H1 (cell line): Measurements from ENCODE around the gene PORCN. TPM values are rescaled to one million over a fixed set of nuclear protein-coding genes. Genes with fewer than 3 reads are reported as not detected.

ENCODE experiments used
- CTCF ChIA-PET: fragments of 300-600 bp; sonication (Branson Sonifier 250); formaldehyde crosslinking; loops from one replicate; lab custom pipeline; 2021; ENCODE audit not compliant: partially characterized antibody; lab: Charles Lee
- POLR2A ChIA-PET: fragments of 300-600 bp; sonication (Branson Sonifier 250); formaldehyde crosslinking; loops from one replicate; lab custom pipeline; 2021; ENCODE audit warnings: inconsistent platforms; ENCODE audit not compliant: partially characterized antibody; lab: Charles Lee
- DNase-seq, 2 experiments: peaks; one replicate each; pipeline versions ENCODE4 v3.0.0 to v3.0.0-alpha.2; 2010 to 2022; ENCODE audit warnings: low spot score in 2 of 2, low read depth in 1 of 2, mixed read lengths in 1 of 2
- FAIRE-seq: peaks from 2 replicates; lab custom pipeline; 2011; peaks lifted over from hg19 to GRCh38; lab: Jason Lieb, UNC
- H2AFZ ChIP-seq: 2 replicates; pipeline ENCODE4 v1.8.1; 2012; ENCODE audit warnings: low read length, inconsistent platforms
- H2AK5ac ChIP-seq: 2 replicates; pipeline ENCODE4 v1.6.1; 2013; ENCODE audit warnings: low read depth, low read length
- H2BK120ac ChIP-seq: replicated peaks from 2 replicates; pipeline ENCODE3; 2013; ENCODE audit warnings: low read depth, low read length, inconsistent platforms
- H2BK12ac ChIP-seq: 2 replicates; pipeline ENCODE4 v1.6.1; 2013; ENCODE audit warnings: low read depth, low read length
- H2BK15ac ChIP-seq: 2 replicates; pipeline ENCODE4 v1.6.1; 2013; ENCODE audit warnings: low read length
- H2BK20ac ChIP-seq: 2 replicates; pipeline ENCODE4 v1.6.1; 2013; ENCODE audit warnings: low read length
- H2BK5ac ChIP-seq: 2 replicates; pipeline ENCODE4 v1.6.1; 2013; ENCODE audit warnings: low read depth, low read length
- H3K14ac ChIP-seq: 2 replicates; pipeline ENCODE4 v1.6.1; 2013; ENCODE audit warnings: inconsistent platforms; ENCODE audit not compliant: insufficient read length
- H3K18ac ChIP-seq: 2 replicates; pipeline ENCODE4 v1.6.1; 2013; ENCODE audit warnings: low read length; ENCODE audit errors: extremely low read depth
- H3K23ac ChIP-seq: 2 replicates; pipeline ENCODE4 v1.6.1; 2013; ENCODE audit warnings: inconsistent platforms; ENCODE audit not compliant: insufficient read length
- H3K23me2 ChIP-seq: 2 replicates; pipeline ENCODE4 v1.6.1; 2013; ENCODE audit warnings: low read depth, low read length
- H3K27ac ChIP-seq: 2 replicates; pipeline ENCODE4 v1.6.1; 2011; ENCODE audit warnings: low read depth, low read length, inconsistent platforms
- H3K27me3 ChIP-seq, 4 experiments: replicated peaks in 1 of 4; 1 replicate in 1 of 4; 2 replicates in 3 of 4; pipeline versions ENCODE4 v1.6.1 to v1.8.1; 2011 to 2013; ENCODE audit warnings: low read length in 3 of 4, mild to moderate bottlenecking in 3 of 4, inconsistent platforms in 2 of 4, mixed read lengths in 2 of 4, moderate library complexity in 1 of 4; ENCODE audit not compliant: control insufficient read depth in 3 of 4, insufficient read depth in 3 of 4; ENCODE audit errors: extremely low read depth in 1 of 4
- H3K36me3 ChIP-seq, 4 experiments: 2 replicates each; pipeline versions ENCODE4 v1.6.1 to v1.8.1; 2011 to 2013; ENCODE audit warnings: mild to moderate bottlenecking in 4 of 4, low read length in 3 of 4, moderate library complexity in 2 of 4, control low read depth in 1 of 4, inconsistent platforms in 1 of 4; ENCODE audit not compliant: insufficient read depth in 4 of 4, control insufficient read depth in 2 of 4
- H3K4ac ChIP-seq: replicated peaks from 2 replicates; pipeline ENCODE3; 2013; ENCODE audit warnings: low read length, low read depth, mixed read lengths, inconsistent platforms; ENCODE audit not compliant: insufficient read length
- H3K4me1 ChIP-seq, 4 experiments: replicated peaks in 1 of 4; 1 replicate in 1 of 4; 2 replicates in 3 of 4; pipeline versions ENCODE4 v1.6.1 to v1.8.1; 2011 to 2013; ENCODE audit warnings: low read length in 3 of 4, inconsistent platforms in 2 of 4, mixed read lengths in 1 of 4; ENCODE audit not compliant: insufficient read depth in 4 of 4, control insufficient read depth in 3 of 4
- H3K4me2 ChIP-seq, 2 experiments: 2 replicates each; pipeline versions ENCODE4 v1.6.1 to v1.8.1; 2011 to 2013; ENCODE audit warnings: low read depth in 2 of 2, low read length in 2 of 2, control low read depth in 1 of 2, inconsistent platforms in 1 of 2, mild to moderate bottlenecking in 1 of 2; ENCODE audit not compliant: insufficient read depth in 1 of 2
- H3K4me3 ChIP-seq, 4 experiments: fragments of 200-600, 300-600 bp in 1 of 4; sonication (generic), shearing (Covaris generic), sonication (Bioruptor Twin) in 1 of 4; 2 replicates each; pipeline versions ENCODE4 v1.5.1 to v1.8.1; 2011 to 2016; ENCODE audit warnings: low read length in 4 of 4, low read depth in 3 of 4, control low read depth in 2 of 4, inconsistent platforms in 2 of 4, mild to moderate bottlenecking in 2 of 4, mixed read lengths in 1 of 4, moderate library complexity in 1 of 4; ENCODE audit not compliant: insufficient read depth in 2 of 4; ENCODE audit errors: extremely low read depth in 1 of 4
- H3K56ac ChIP-seq: replicated peaks from 2 replicates; pipeline ENCODE3; 2013; ENCODE audit warnings: low read depth, mild to moderate bottlenecking, mixed read lengths, low read length, inconsistent platforms; ENCODE audit not compliant: insufficient read length
- H3K79me1 ChIP-seq: 2 replicates; pipeline ENCODE4 v1.6.1; 2013; ENCODE audit warnings: low read depth, low read length, control low read depth
- H3K79me2 ChIP-seq, 2 experiments: 2 replicates each; pipeline versions ENCODE4 v1.6.1 to v1.8.1; 2012 to 2013; ENCODE audit warnings: low read length in 2 of 2, mild to moderate bottlenecking in 2 of 2, inconsistent platforms in 1 of 2; ENCODE audit not compliant: insufficient read depth in 2 of 2, control insufficient read depth in 1 of 2
- H3K9ac ChIP-seq, 4 experiments: replicated peaks in 1 of 4; 1 replicate in 1 of 4; 2 replicates in 3 of 4; pipeline versions ENCODE4 v1.6.1 to v1.8.1; 2011 to 2013; ENCODE audit warnings: low read depth in 3 of 4, low read length in 3 of 4, control low read depth in 2 of 4, mild to moderate bottlenecking in 2 of 4, moderate library complexity in 2 of 4, inconsistent platforms in 1 of 4; ENCODE audit errors: extremely low read depth in 1 of 4
- H3K9me3 ChIP-seq, 2 experiments: 2 replicates each; pipeline versions ENCODE4 v1.6.1 to v1.8.1; 2012 to 2013; ENCODE audit warnings: mild to moderate bottlenecking in 2 of 2, moderate library complexity in 2 of 2, control low read depth in 1 of 2, inconsistent platforms in 1 of 2, low read depth in 1 of 2, low read length in 1 of 2, mixed read lengths in 1 of 2; ENCODE audit not compliant: insufficient read depth in 2 of 2
- H4K20me1 ChIP-seq, 2 experiments: replicated peaks in 1 of 2; 2 replicates each; pipeline versions ENCODE3 to v1.8.1; 2011 to 2013; ENCODE audit warnings: inconsistent platforms in 2 of 2, low read length in 2 of 2, mild to moderate bottlenecking in 1 of 2; ENCODE audit not compliant: insufficient read depth in 2 of 2, control insufficient read depth in 1 of 2
- H4K5ac ChIP-seq: 2 replicates; pipeline ENCODE4 v1.6.1; 2013; ENCODE audit warnings: low read length, low read depth, mixed read lengths, inconsistent platforms; ENCODE audit not compliant: insufficient read length
- H4K8ac ChIP-seq: 2 replicates; pipeline ENCODE4 v1.8.0; 2013; ENCODE audit warnings: mild to moderate bottlenecking, moderate library complexity, low read length, inconsistent platforms; ENCODE audit not compliant: insufficient read depth; ENCODE audit errors: extremely low read depth
- H4K91ac ChIP-seq: replicated peaks from 2 replicates; pipeline ENCODE3; 2013; ENCODE audit warnings: low read length, mixed read lengths, inconsistent platforms; ENCODE audit not compliant: insufficient read length
- CBX8 ChIP-seq: fragments of 300-800, 300-1000 bp; sonication (generic); IDR thresholded peaks from 2 replicates; pipeline ENCODE4 v1.7.1; 2016; ENCODE audit warnings: low read depth, low read length, borderline replicate concordance
- CTBP2 ChIP-seq: IDR thresholded peaks from 2 replicates; pipeline ENCODE4 v1.7.0; 2011; ENCODE audit warnings: borderline replicate concordance, mild to moderate bottlenecking, moderate library complexity, mixed read lengths, low read length; ENCODE audit not compliant: insufficient read depth, insufficient read length
- EZH2 ChIP-seq: fragments of 200-600 bp; sonication (generic); IDR thresholded peaks from 2 replicates; pipeline ENCODE4 v1.7.1; 2012; ENCODE audit warnings: low read depth, mild to moderate bottlenecking, moderate library complexity, low read length, inconsistent platforms; ENCODE audit not compliant: severe bottlenecking
- WGBS, 2 experiments: shearing (Covaris generic) in 1 of 2; methylation state at CpG; one replicate each; pipeline versions ENCODE4 v1.1.6 to v1.1.7; 2013 to 2015; ENCODE audit warnings: low lambda C conversion rate in 2 of 2, mixed read lengths in 2 of 2, inconsistent platforms in 1 of 2, low coverage in 1 of 2, missing lambda C conversion rate in 1 of 2; ENCODE audit not compliant: insufficient replicate concordance in 2 of 2, insufficient coverage in 1 of 2, insufficient read length in 1 of 2; ENCODE audit errors: extremely low coverage in 1 of 2, missing lambda C conversion rate in 1 of 2; 5-methylcytosine and 5-hydroxymethylcytosine counted together
- polyA plus RNA-seq, 7 experiments: library from polyadenylated mRNA; depleted of rRNA in 3 of 7; stranded (reverse) in 5 of 7; unstranded in 2 of 7; fragments of >200 nt in 5 of 7; fragments of 200-250 nt in 2 of 7; gene quantifications; 1 replicate in 5 of 7; 2 replicates in 1 of 7; 4 replicates in 1 of 7; pipeline versions ENCODE4 v1.2.1 to v1.2.3, GENCODE V29; 2011 to 2013; ENCODE audit warnings: missing spikeins in 2 of 7, mixed read lengths in 2 of 7
- total RNA-seq: library from RNA; stranded (reverse); fragmentation: NEBNext Ultra II Directional; extraction: Animal tissue kit (Norgen Biotek cat#: 25700); gene quantifications from 2 replicates; pipeline ENCODE4 v1.2.1, GENCODE V29; 2021
- TF ChIP-seq, protein P1 (sequence below): IDR thresholded peaks from 2 replicates; pipeline ENCODE4 v1.6.1; 2012; ENCODE audit warnings: low read length, inconsistent platforms

PORCN gene
- total and polyA plus RNA-seq, 2 of the 8 experiments (the other 6 are each of a cell fraction or from before 2014, with no cell fraction given) = 14.6 to 34.1 TPM

DNA sequence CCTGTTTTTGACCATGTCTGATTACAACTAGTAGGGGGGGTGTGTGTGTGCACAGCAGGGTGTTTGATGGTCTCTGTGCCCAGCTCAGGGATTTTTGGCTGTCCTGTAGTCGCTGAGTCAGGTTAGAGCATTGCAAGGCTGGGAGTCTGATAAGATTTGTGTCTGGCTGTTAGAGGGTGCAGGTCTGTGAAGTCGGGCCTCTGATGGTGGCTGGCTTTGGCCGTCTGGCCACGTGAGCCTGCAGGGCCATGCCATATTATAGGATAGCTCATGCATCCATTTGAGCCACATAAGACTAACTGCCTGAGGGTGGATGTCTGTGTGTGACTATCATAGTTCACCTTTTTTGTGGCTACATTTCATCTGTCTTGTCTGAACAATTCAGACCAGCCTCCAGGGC lies 4.9 kb downstream of the PORCN start:
- WGBS, 2 experiments = 97% methylated on average over 4 of the region's 4 CpGs; no CpG with 5 or more reads in 1 of the 2 experiments
- no peak overlapping the region for H4K5ac ChIP-seq
- no peak overlapping the region for H3K4me2 ChIP-seq
- H3K27ac ChIP-seq = no peak overlapping the region
- H3K4me3 ChIP-seq = no peak overlapping the region
- no peak overlapping the region for H3K23ac ChIP-seq
- H2BK120ac ChIP-seq = no peak overlapping the region
- CTCF ChIA-PET = no interaction called here
- POLR2A ChIA-PET = no interaction called here
- H2BK15ac ChIP-seq = no peak overlapping the region
- H4K8ac ChIP-seq = no peak overlapping the region
- H3K9ac ChIP-seq = no peak overlapping the region
- peaks cover 0 to 2% (median 0%) of the 10 kb centered on the region in 4 experiments; a peak in 3 of 8 replicates for H3K36me3 ChIP-seq
- H3K79me1 ChIP-seq = no peaks in the 10 kb centered on the region
- H3K23me2 ChIP-seq = no peaks in the 10 kb centered on the region; the same call in 1 of the 2 replicates
- H3K79me2 ChIP-seq = no peaks in the 10 kb centered on the region
- DNase-seq = no peak
- no peak overlapping the region for H2BK5ac ChIP-seq
- no peak overlapping the region for H2BK20ac ChIP-seq
- H3K4me1 ChIP-seq = peaks cover 0 to 5% (median 2%) of the 10 kb centered on the region in 4 experiments; a peak in 4 of 7 replicates
- no peak for FAIRE-seq
- H2AFZ ChIP-seq = no peak overlapping the region
- H3K14ac ChIP-seq = no peak overlapping the region
- no peak overlapping the region for H3K56ac ChIP-seq
- no peak overlapping the region for H3K18ac ChIP-seq
- TF ChIP-seq, protein P1, sequence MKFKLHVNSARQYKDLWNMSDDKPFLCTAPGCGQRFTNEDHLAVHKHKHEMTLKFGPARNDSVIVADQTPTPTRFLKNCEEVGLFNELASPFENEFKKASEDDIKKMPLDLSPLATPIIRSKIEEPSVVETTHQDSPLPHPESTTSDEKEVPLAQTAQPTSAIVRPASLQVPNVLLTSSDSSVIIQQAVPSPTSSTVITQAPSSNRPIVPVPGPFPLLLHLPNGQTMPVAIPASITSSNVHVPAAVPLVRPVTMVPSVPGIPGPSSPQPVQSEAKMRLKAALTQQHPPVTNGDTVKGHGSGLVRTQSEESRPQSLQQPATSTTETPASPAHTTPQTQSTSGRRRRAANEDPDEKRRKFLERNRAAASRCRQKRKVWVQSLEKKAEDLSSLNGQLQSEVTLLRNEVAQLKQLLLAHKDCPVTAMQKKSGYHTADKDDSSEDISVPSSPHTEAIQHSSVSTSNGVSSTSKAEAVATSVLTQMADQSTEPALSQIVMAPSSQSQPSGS = no peak
- TF ChIP-seq CTBP2 (no peak), CBX8 (no peak), EZH2 (no peak)
- no peak overlapping the region for H4K91ac ChIP-seq
- no peak overlapping the region for H2BK12ac ChIP-seq
- H3K9me3 ChIP-seq = no peaks in the 10 kb centered on the region
- H2AK5ac ChIP-seq = no peak overlapping the region
- no peaks in the 10 kb centered on the region for H4K20me1 ChIP-seq
- H3K27me3 ChIP-seq = no peaks in the 10 kb centered on the region; a peak in 2 of 7 replicates
- no peak overlapping the region for H3K4ac ChIP-seq
